Right renal cortex interstitium (tissue), 3 donors: Measurements from ENCODE around the gene STARD10. TPM values are rescaled to one million over a fixed set of nuclear protein-coding genes. Genes with fewer than 3 reads are reported as not detected.
A peak's percentile ranks its signal among the peaks of the same experiment; 100 is the strongest.

Experiments
- DNase-seq, 3 donors: peaks; one replicate each; pipeline ENCODE4 v3.0.0-alpha.2; 2013; ENCODE audit warnings: low read depth in 3 of 3, low spot score in 2 of 3
- polyA plus RNA-seq, 3 donors: library from polyadenylated mRNA; unstranded; fragments of 120-200 nt; gene quantifications; one replicate each; pipeline ENCODE4 v1.2.1, GENCODE V29; 2013; ENCODE audit not compliant: insufficient read length in 3 of 3

The STARD10 gene
- polyA plus RNA-seq, 3 donors, result 63.3 to 80.7 (median 76.1) TPM

- DNase-seq, result no peak
Measured at GRCh38 chr11:72826942-72827480, 33.2 kb upstream of the STARD10 start.

- DNase-seq, result no peak
Measured at GRCh38 chr11:72826191-72826941, 32.5 kb upstream of the STARD10 start.

GRCh38 chr11:72825661-72826060 lies 31.8 kb upstream of the STARD10 start:
- DNase-seq, result no peak

GRCh38 chr11:72824811-72825505 lies 31.1 kb upstream of the STARD10 start:
- DNase-seq, result no peak

- DNase-seq, result no peak
Measured at GRCh38 chr11:72824020-72824419, 30.2 kb upstream of the STARD10 start.

- no peak for DNase-seq
Measured at GRCh38 chr11:72823105-72823804, 29.4 kb upstream of the STARD10 start.

- DNase-seq, result peak; percentile 74 to 85 (median 80)
Measured at GRCh38 chr11:72821920-72822799, 28.3 kb upstream of the STARD10 start.

- no peak for DNase-seq
Measured at GRCh38 chr11:72821221-72821919, 27.5 kb upstream of the STARD10 start.

- no peak for DNase-seq
Measured at GRCh38 chr11:72820439-72821139, 26.7 kb upstream of the STARD10 start.

GRCh38 chr11:72818971-72819370 lies 25.1 kb upstream of the STARD10 start:
- no peak for DNase-seq

- no peak for DNase-seq
Measured at GRCh38 chr11:72817966-72818365, 24.1 kb upstream of the STARD10 start.

- no peak for DNase-seq
Measured at GRCh38 chr11:72816404-72816990, 22.6 kb upstream of the STARD10 start.

GRCh38 chr11:72815110-72815618 lies 21.3 kb upstream of the STARD10 start:
- no peak for DNase-seq

- DNase-seq, result peak; percentile 58 to 84 (median 81)
Measured at GRCh38 chr11:72814286-72815109, 20.7 kb upstream of the STARD10 start, which contains the start of gene ATG16L2. TSS of gene ATG16L2 (plus strand) at chr11:72814411. CDS start at chr11:72814446, 35 bp downstream.

- DNase-seq, result peak; percentile 71 to 76 (median 74)
Measured at GRCh38 chr11:72813740-72814285, 20.0 kb upstream of the STARD10 start.

GRCh38 chr11:72812967-72813739 lies 19.3 kb upstream of the STARD10 start:
- no peak for DNase-seq
